Gastroesophageal sphincter (tissue), 3 donors: ENCODE measurements around the gene EFHC2.

Experiments
- EP300 ChIP-seq: sonication (generic); formaldehyde crosslinking; IDR thresholded peaks from one replicate; pipeline ENCODE4 v1.6.1; 2017; ENCODE audit warnings: antibody characterized with exemption, mild to moderate bottlenecking
- POLR2A ChIP-seq, 2 donors: fragments of 450-650 bp; IDR thresholded peaks; one replicate each; pipeline ENCODE4 v1.6.1; 2017; ENCODE audit warnings: antibody characterized with exemption in 2 of 2, mild to moderate bottlenecking in 2 of 2, moderate library complexity in 1 of 2
- POLR2AphosphoS5 ChIP-seq: sonication (generic); formaldehyde crosslinking; IDR thresholded peaks from one replicate; pipeline ENCODE4 v1.6.1; 2017; ENCODE audit warnings: antibody characterized with exemption
- TF ChIP-seq, protein P1 (sequence below), 4 experiments: fragments of 200-600 bp in 2 of 4; fragments of 450-650 bp in 2 of 4; sonication (generic) in 1 of 4; IDR thresholded peaks; one replicate each; pipeline ENCODE4 v1.5.1; 2017 to 2019; ENCODE audit warnings: antibody characterized with exemption in 4 of 4, mild to moderate bottlenecking in 2 of 4, moderate library complexity in 2 of 4

DNA sequence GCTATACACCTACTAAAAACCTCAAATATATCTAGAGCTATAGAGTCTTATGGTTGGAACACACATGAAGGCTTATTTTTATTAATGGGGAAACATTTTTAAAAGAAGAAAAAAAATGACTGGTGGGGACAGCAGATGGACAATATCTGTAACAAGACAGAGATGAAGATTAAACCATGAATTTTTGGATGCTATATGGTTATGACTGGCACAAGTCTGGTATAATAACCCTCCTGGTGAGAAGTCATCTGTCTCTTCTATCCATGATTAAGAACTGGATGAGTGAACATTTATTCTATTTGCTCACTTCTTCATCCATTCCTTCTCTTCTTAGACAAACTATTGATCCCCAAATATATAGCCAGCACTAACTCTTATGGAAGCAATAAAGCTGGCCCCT is 104.4 kb downstream of the EFHC2 start:
- TF ChIP-seq, protein P1, sequence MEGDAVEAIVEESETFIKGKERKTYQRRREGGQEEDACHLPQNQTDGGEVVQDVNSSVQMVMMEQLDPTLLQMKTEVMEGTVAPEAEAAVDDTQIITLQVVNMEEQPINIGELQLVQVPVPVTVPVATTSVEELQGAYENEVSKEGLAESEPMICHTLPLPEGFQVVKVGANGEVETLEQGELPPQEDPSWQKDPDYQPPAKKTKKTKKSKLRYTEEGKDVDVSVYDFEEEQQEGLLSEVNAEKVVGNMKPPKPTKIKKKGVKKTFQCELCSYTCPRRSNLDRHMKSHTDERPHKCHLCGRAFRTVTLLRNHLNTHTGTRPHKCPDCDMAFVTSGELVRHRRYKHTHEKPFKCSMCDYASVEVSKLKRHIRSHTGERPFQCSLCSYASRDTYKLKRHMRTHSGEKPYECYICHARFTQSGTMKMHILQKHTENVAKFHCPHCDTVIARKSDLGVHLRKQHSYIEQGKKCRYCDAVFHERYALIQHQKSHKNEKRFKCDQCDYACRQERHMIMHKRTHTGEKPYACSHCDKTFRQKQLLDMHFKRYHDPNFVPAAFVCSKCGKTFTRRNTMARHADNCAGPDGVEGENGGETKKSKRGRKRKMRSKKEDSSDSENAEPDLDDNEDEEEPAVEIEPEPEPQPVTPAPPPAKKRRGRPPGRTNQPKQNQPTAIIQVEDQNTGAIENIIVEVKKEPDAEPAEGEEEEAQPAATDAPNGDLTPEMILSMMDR (IDR thresholded peaks at IDR 0.05) = no peak
- no peak for TF ChIP-seq POLR2A (IDR thresholded peaks at IDR 0.05)
- no peak for TF ChIP-seq EP300
- TF ChIP-seq POLR2AphosphoS5 = no peak
